WTC11 (cell line): ENCODE measurements around the gene ARL15. TPM values are rescaled to one million over a fixed set of nuclear protein-coding genes. Genes with fewer than 3 reads are reported as not detected.
A peak's percentile ranks its signal among the peaks of the same experiment; 100 is the strongest.

Experiments
- ATAC-seq: fragments of 200-7000 bp; cut with Tn5 transposase; 2 replicates; pipeline ENCODE4 v1.10.0; 2021; ENCODE audit warnings: mild to moderate bottlenecking, moderate library complexity
- CTCF ChIA-PET: fragments of 300-600 bp; sonication (Branson Sonifier 250); formaldehyde crosslinking; loops from one replicate; lab custom pipeline; 2021; ENCODE audit warnings: antibody characterized with exemption; lab: Charles Lee
- POLR2A ChIA-PET: fragments of 350-600 bp; sonication (Branson Sonifier 250); formaldehyde crosslinking; loops from one replicate; lab custom pipeline; 2021; ENCODE audit warnings: antibody characterized with exemption; lab: Charles Lee
- DNase-seq: peaks from one replicate; pipeline ENCODE4 v3.0.0; 2021; ENCODE audit warnings: low spot score
- H3K27ac Mint-ChIP-seq: 2 replicates; pipeline ENCODE4 v1.8.0; 2021; ENCODE audit warnings: mixed read lengths
- H3K27me3 Mint-ChIP-seq: 2 replicates; pipeline ENCODE4 v1.8.0; 2021; ENCODE audit warnings: low read depth, mild to moderate bottlenecking, moderate library complexity, mixed read lengths
- H3K36me3 Mint-ChIP-seq: 2 replicates; pipeline ENCODE4 v1.8.0; 2021; ENCODE audit warnings: mixed read lengths
- H3K4me1 Mint-ChIP-seq: 2 replicates; pipeline ENCODE4 v1.8.0; 2022; ENCODE audit warnings: mixed read lengths
- H3K4me3 Mint-ChIP-seq: 2 replicates; pipeline ENCODE4 v1.8.0; 2021; ENCODE audit warnings: mild to moderate bottlenecking, moderate library complexity, mixed read lengths
- H3K9me3 Mint-ChIP-seq: 2 replicates; pipeline ENCODE4 v1.8.0; 2021; ENCODE audit warnings: mixed read lengths
- AR ChIP-seq: fragments of 250-450 bp; sonication (Bioruptor Pico); IDR thresholded peaks from 2 replicates; pipeline ENCODE4 v1.9.0; 2021; ENCODE audit warnings: mild to moderate bottlenecking
- ARID4B ChIP-seq: sonication (generic); formaldehyde crosslinking; IDR thresholded peaks from 2 replicates; pipeline ENCODE4 v1.8.0; 2023; ENCODE audit warnings: missing genetic modification reagents, mild to moderate bottlenecking, borderline replicate concordance
- ATF1 ChIP-seq: sonication (generic); formaldehyde crosslinking; IDR thresholded peaks from 2 replicates; pipeline ENCODE4 v1.8.1; 2023; ENCODE audit warnings: mild to moderate bottlenecking, moderate library complexity, missing genetic modification reagents
- E2F1 ChIP-seq: sonication (generic); formaldehyde crosslinking; IDR thresholded peaks from 2 replicates; pipeline ENCODE4 v1.8.0; 2022; ENCODE audit warnings: mild to moderate bottlenecking, missing genetic modification reagents
- ERG ChIP-seq: fragments of 250-450 bp; sonication (Bioruptor Pico); IDR thresholded peaks from 2 replicates; pipeline ENCODE4 v1.8.0; 2021; ENCODE audit warnings: mild to moderate bottlenecking
- FOXJ3 ChIP-seq: sonication (generic); formaldehyde crosslinking; IDR thresholded peaks from 2 replicates; pipeline ENCODE4 v1.9.0; 2021; ENCODE audit warnings: missing genetic modification reagents, mild to moderate bottlenecking, borderline replicate concordance
- FOXP1 ChIP-seq: sonication (generic); formaldehyde crosslinking; IDR thresholded peaks from 2 replicates; pipeline ENCODE4 v1.8.0; 2022; ENCODE audit warnings: missing genetic modification reagents, mild to moderate bottlenecking, moderate library complexity, borderline replicate concordance
- JUN ChIP-seq: sonication (generic); formaldehyde crosslinking; IDR thresholded peaks from 2 replicates; pipeline ENCODE4 v1.8.0; 2023; ENCODE audit warnings: mild to moderate bottlenecking, missing genetic modification reagents
- MAX ChIP-seq: sonication (generic); formaldehyde crosslinking; IDR thresholded peaks from 2 replicates; pipeline ENCODE4 v1.8.0; 2022; ENCODE audit warnings: mild to moderate bottlenecking, missing genetic modification reagents
- MLX ChIP-seq: sonication (generic); formaldehyde crosslinking; IDR thresholded peaks from 2 replicates; pipeline ENCODE4 v1.8.1; 2023; ENCODE audit warnings: mild to moderate bottlenecking, missing genetic modification reagents, moderate library complexity
- MXD4 ChIP-seq: fragments of 250-450 bp; sonication (Bioruptor Pico); IDR thresholded peaks from 2 replicates; pipeline ENCODE4 v1.8.0; 2021; ENCODE audit warnings: mild to moderate bottlenecking, moderate library complexity, borderline replicate concordance
- NR2C2 ChIP-seq: sonication (generic); formaldehyde crosslinking; IDR thresholded peaks from 2 replicates; pipeline ENCODE4 v1.8.0; 2022; ENCODE audit warnings: mild to moderate bottlenecking, missing genetic modification reagents
- OVOL2 ChIP-seq: fragments of 250-450 bp; sonication (Bioruptor Pico); IDR thresholded peaks from 2 replicates; pipeline ENCODE4 v1.9.0; 2021; ENCODE audit warnings: mild to moderate bottlenecking, borderline replicate concordance
- PRDM15 ChIP-seq: sonication (generic); formaldehyde crosslinking; IDR thresholded peaks from 2 replicates; pipeline ENCODE4 v1.8.0; 2022; ENCODE audit warnings: missing genetic modification reagents
- ZBTB43 ChIP-seq: sonication (generic); formaldehyde crosslinking; IDR thresholded peaks from 2 replicates; pipeline ENCODE4 v1.8.1; 2023; ENCODE audit warnings: mild to moderate bottlenecking, missing genetic modification reagents
- ZNF219 ChIP-seq: sonication (generic); formaldehyde crosslinking; IDR thresholded peaks from 2 replicates; pipeline ENCODE4 v1.8.0; 2023; ENCODE audit warnings: missing genetic modification reagents, mild to moderate bottlenecking, borderline replicate concordance
- ZNF425 ChIP-seq: fragments of 250-450 bp; sonication (Bioruptor Pico); conservative IDR thresholded peaks from 2 replicates; pipeline ENCODE4 v1.9.0; 2021; ENCODE audit warnings: mild to moderate bottlenecking
- ZNF671 ChIP-seq: fragments of 250-450 bp; sonication (Bioruptor Pico); IDR thresholded peaks from 2 replicates; pipeline ENCODE4 v1.8.0; 2021; ENCODE audit warnings: mild to moderate bottlenecking
- total RNA-seq: library from RNA; stranded (reverse); gene quantifications from 3 replicates; pipeline ENCODE4 v1.2.3, GENCODE V29; 2021

ARL15 gene
- total RNA-seq, 1 experiment from 2014 or later, result 20.1 TPM

GRCh38 chr5:54234304-54234933, 76.0 kb downstream of the ARL15 start:
- Mint-ChIP-seq H3K36me3 (0 out of 2 replicates have a peak, but pooled peaks cover under 1% of the 10 kb centered on the region), H3K27me3 (no peaks in the 10 kb centered on the region), H3K4me1 (peaks cover 3% of the 10 kb centered on the region; the same call in 1 of the 2 replicates), H3K4me3 (no peak overlapping the region), H3K9me3 (peaks cover under 1% of the 10 kb centered on the region), H3K27ac (no peak overlapping the region)
- TF ChIP-seq ARID4B (CRISPR knock-in tag) (no peak), ZBTB43 (CRISPR knock-in tag) (no peak), ATF1 (CRISPR knock-in tag) (no peak), OVOL2 (no peak), ERG (no peak), E2F1 (no peak), AR (no peak), FOXP1 (CRISPR knock-in tag) (no peak), MXD4 (no peak), JUN (CRISPR knock-in tag) (no peak), PRDM15 (CRISPR knock-in tag) (no peak), ZNF671 (no peak), ZNF219 (CRISPR knock-in tag) (no peak), NR2C2 (CRISPR knock-in tag) (no peak), MLX (CRISPR knock-in tag) (no peak), MAX (no peak), ZNF425 (CRISPR knock-in tag) (no peak), FOXJ3 (no peak)
- ATAC-seq, result peak; percentile 30; the same call in 1 of the 2 replicates
- ChIA-PET CTCF (interaction anchor here (0.6 to 1.5 kb wide), 28 partner anchors 9 to 1064 kb away, joined by 3 to 25 read pairs (median 4); no protein-coding TSS in a partner anchor), POLR2A (no interaction called here)
- no peak for DNase-seq
